Transverse colon (tissue), 4 donors: ENCODE results near the gene TRIM37. TPM values are rescaled to one million over a fixed set of nuclear protein-coding genes. Genes with fewer than 3 reads are reported as not detected.

ENCODE experiments used
- DNase-seq: peaks from one replicate; pipeline ENCODE4 v3.0.0-alpha.2; 2019
- H3K27ac ChIP-seq, 4 donors: fragments of 200-600 bp; sonication (generic); 2 replicates each; pipeline ENCODE4 v1.5.1; 2016 to 2018; ENCODE audit warnings: inconsistent platforms in 4 of 4
- H3K27me3 ChIP-seq: fragments of 200-600 bp; sonication (generic); 2 replicates; pipeline ENCODE4 v1.5.1; 2017; ENCODE audit warnings: inconsistent platforms
- H3K36me3 ChIP-seq, 4 donors: fragments of 200-600 bp; sonication (generic); 2 replicates each; pipeline ENCODE4 v1.5.1; 2017 to 2019; ENCODE audit warnings: inconsistent platforms in 4 of 4
- H3K4me1 ChIP-seq, 4 donors: fragments of 200-600 bp; sonication (generic); 2 replicates each; pipeline ENCODE4 v1.5.1; 2017 to 2020; ENCODE audit warnings: inconsistent platforms in 4 of 4
- H3K4me3 ChIP-seq, 4 donors: fragments of 200-600 bp; sonication (generic); 1 replicate in 1 of 4; 2 replicates in 3 of 4; pipeline versions ENCODE4 v1.5.1 to v1.6.1; 2017 to 2019; ENCODE audit warnings: inconsistent platforms in 4 of 4
- H3K9me3 ChIP-seq, 2 donors: fragments of 200-600 bp; sonication (generic); 2 replicates each; pipeline ENCODE4 v1.5.1; 2017 to 2019; ENCODE audit warnings: inconsistent platforms in 2 of 2
- CTCF ChIP-seq, 5 experiments: fragments of 200-600 bp in 3 of 5; fragments of 450-650 bp in 2 of 5; sonication (generic) in 3 of 5; IDR thresholded peaks; 1 replicate in 2 of 5; 2 replicates in 3 of 5; pipeline ENCODE4 v1.5.1; 2016 to 2017; ENCODE audit warnings: antibody characterized with exemption in 5 of 5, inconsistent platforms in 3 of 5, mild to moderate bottlenecking in 2 of 5, moderate library complexity in 1 of 5
- EP300 ChIP-seq: sonication (generic); formaldehyde crosslinking; IDR thresholded peaks from one replicate; pipeline ENCODE4 v1.6.1; 2017; ENCODE audit warnings: antibody characterized with exemption, low read depth
- POLR2A ChIP-seq: fragments of 450-650 bp; IDR thresholded peaks from one replicate; pipeline ENCODE4 v1.6.1; 2016; ENCODE audit warnings: antibody characterized with exemption, mild to moderate bottlenecking, moderate library complexity
- POLR2AphosphoS5 ChIP-seq, 3 donors: sonication (generic); formaldehyde crosslinking; IDR thresholded peaks; one replicate each; pipeline ENCODE4 v1.6.1; 2016; ENCODE audit warnings: antibody characterized with exemption in 3 of 3
- WGBS, 2 donors: methylation state at CpG; one replicate each; pipeline ENCODE4 v1.1.5; 2018; ENCODE audit warnings: low coverage in 1 of 2; 5-methylcytosine and 5-hydroxymethylcytosine counted together
- in situ Hi-C, 4 donors: fragments of 200-750 bp; cut with MboI; loops; one replicate each; pipeline versions ENCODE4 v1.15.0 to v1.15.1; 2017; ENCODE audit warnings: low sequenced_read_pairs in 3 of 4, low pct_ligation_motif_present in 1 of 4, low pct_unique_long_range_greater_than_20kb in 1 of 4
- intact Hi-C: fragments of 100-400 bp; cut with DNase I; formaldehyde crosslinking; loops from one replicate; pipeline ENCODE4 v1.15.1; 2023; ENCODE audit warnings: low total_unique reads
- total RNA-seq, 4 donors: library from RNA; depleted of rRNA; stranded (reverse); fragments of >200 nt; gene quantifications; one replicate each; pipeline ENCODE4 v1.1.0, GENCODE V29; 2016

The TRIM37 gene
- total RNA-seq, 4 donors from 2014 or later, result 2.2 to 18.3 (median 14.7) TPM

DNA sequence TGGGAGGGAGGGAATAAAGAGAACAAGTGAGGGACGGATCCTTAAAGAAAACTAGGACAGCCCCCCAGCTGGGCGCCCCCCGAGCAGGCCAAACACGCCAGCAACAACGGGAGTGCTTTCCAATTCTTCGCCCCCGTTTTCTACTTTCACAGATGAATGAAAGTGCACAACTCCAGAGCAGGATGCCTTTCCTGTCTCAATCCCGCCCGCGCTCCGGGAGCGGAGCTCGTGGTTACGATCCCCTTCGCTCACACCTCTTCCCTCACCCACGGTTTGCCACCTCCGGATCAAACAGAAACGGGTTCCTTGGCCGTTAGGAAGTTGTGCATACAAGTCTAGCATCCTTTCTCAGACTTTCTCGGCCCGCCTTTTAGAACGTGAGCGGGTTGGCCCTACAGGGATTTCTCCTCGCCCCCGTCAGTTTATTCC lies 47.6 kb upstream of the TRIM37 start:
- H3K27ac ChIP-seq, result peak overlapping the region; percentile 74 to 93 (median 88)
- H3K4me1 ChIP-seq, result peaks cover 14 to 38% (median 18%) of the 10 kb centered on the region in 4 donors
- peak; percentile 46 for DNase-seq
- H3K4me3 ChIP-seq, result peak overlapping the region; percentile 55 to 85 (median 71)
- no peaks in the 10 kb centered on the region for H3K9me3 ChIP-seq
- intact Hi-C loops, result loop anchor here (10.0 kb wide), 1 partner anchor 50 kb away; the partner anchor contains the start of gene TRIM37
- H3K36me3 ChIP-seq, result no peaks in the 10 kb centered on the region
- no peaks in the 10 kb centered on the region for H3K27me3 ChIP-seq
- WGBS, 2 donors, result 0 to 1% methylated on average over 23 to 25 of the region's 25 CpGs
- TF ChIP-seq POLR2A (no peak), POLR2AphosphoS5 (IDR thresholded peaks at IDR 0.05) (no peak), CTCF (IDR thresholded peaks at IDR 0.05) (no peak), EP300 (no peak)
- in situ Hi-C loops, result no loop called here

- no peaks in the 10 kb centered on the region for H3K36me3 ChIP-seq
- in situ Hi-C loops, result no loop called here
These were observed 46.2 kb upstream of the TRIM37 start for GRCh38 chr17:59152925-59153324.

DNA sequence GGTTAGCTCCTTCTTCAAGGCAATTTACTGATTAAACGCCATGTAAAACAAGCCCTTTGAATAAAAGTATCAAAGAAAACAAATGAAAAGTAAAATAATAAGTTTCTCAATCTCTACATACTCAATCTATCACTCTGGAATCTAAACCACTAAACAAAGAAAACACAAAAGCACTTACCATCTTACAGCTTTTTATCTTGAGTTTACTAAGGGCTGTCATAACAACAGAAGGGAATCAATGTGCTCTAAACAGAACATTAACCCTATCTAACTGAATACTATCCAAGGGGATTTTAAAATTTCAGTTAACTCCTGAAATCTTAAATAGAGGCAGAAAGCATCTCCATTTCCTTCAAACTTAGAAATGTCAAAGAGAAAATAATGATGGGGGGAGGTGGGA lies 44.9 kb upstream of the TRIM37 start:
- Histone ChIP-seq H3K9me3 (no peaks in the 10 kb centered on the region), H3K36me3 (no peaks in the 10 kb centered on the region), H3K4me1 (peaks cover 14 to 34% (median 18%) of the 10 kb centered on the region in 4 donors), H3K4me3 (no peak overlapping the region), H3K27me3 (no peaks in the 10 kb centered on the region), H3K27ac (no peak overlapping the region)
- 86 to 92% methylated on average over 1 of the region's 1 CpG for WGBS, 2 donors
- in situ Hi-C loops, result no loop called here
- DNase-seq, result no peak
- no peak for TF ChIP-seq EP300
- no peak for TF ChIP-seq CTCF (IDR thresholded peaks at IDR 0.05)
- TF ChIP-seq POLR2A, result no peak
- TF ChIP-seq POLR2AphosphoS5 (IDR thresholded peaks at IDR 0.05), result no peak
- intact Hi-C loops, result loop anchor here (10.0 kb wide), 1 partner anchor 47 kb away; the partner anchor contains the start of gene TRIM37

More at GRCh38 chr17:59152925-59153324, 46.2 kb upstream of the TRIM37 start:
- DNase-seq, result no peak
- 59 to 69% methylated on average over 1 of the region's 1 CpG for WGBS, 2 donors
- intact Hi-C loops, result loop anchor here (10.0 kb wide), 1 partner anchor 48 kb away; the partner anchor contains the start of gene TRIM37
- Histone ChIP-seq H3K4me1 (peaks cover 14 to 38% (median 18%) of the 10 kb centered on the region in 4 donors), H3K27ac (peak overlapping the region in 1 of 4 donors; percentile 74), H3K4me3 (peak overlapping the region in 1 of 4 donors; percentile 85), H3K27me3 (no peaks in the 10 kb centered on the region), H3K9me3 (no peaks in the 10 kb centered on the region)
- no peak for TF ChIP-seq CTCF (IDR thresholded peaks at IDR 0.05)
- no peak for TF ChIP-seq POLR2AphosphoS5 (IDR thresholded peaks at IDR 0.05)
- TF ChIP-seq EP300, result no peak
- TF ChIP-seq POLR2A, result no peak

GRCh38 chr17:59151006-59151405 lies 44.3 kb upstream of the TRIM37 start:
- in situ Hi-C loops, result no loop called here
- no peaks in the 10 kb centered on the region for H3K27me3 ChIP-seq

More at GRCh38 chr17:59151006-59151405, 44.3 kb upstream of the TRIM37 start:
- Histone ChIP-seq H3K4me3 (no peak overlapping the region), H3K4me1 (peaks cover 11 to 29% (median 14%) of the 10 kb centered on the region in 4 donors), H3K9me3 (no peaks in the 10 kb centered on the region), H3K36me3 (no peaks in the 10 kb centered on the region), H3K27ac (no peak overlapping the region)
- DNase-seq, result no peak
- intact Hi-C loops, result loop anchor here (10.0 kb wide), 1 partner anchor 46 kb away; the partner anchor contains the start of gene TRIM37
- TF ChIP-seq POLR2AphosphoS5 (IDR thresholded peaks at IDR 0.05) (no peak), CTCF (IDR thresholded peaks at IDR 0.05) (no peak), POLR2A (no peak), EP300 (no peak)
- WGBS, 2 donors, result 51 to 55% methylated on average over 5 of the region's 5 CpGs
